GM18502 (cell line): ENCODE measurements around the gene STAC2.
"Not testable (repeated sequence)": the region's sequence is repeated elsewhere in the genome, so short reads cannot be mapped to it uniquely, and the experiment has no call there.

Experiments used
- ATAC-seq: cut with Tn5 transposase; IDR thresholded peaks from one replicate; pipeline ENCODE4 v1.9.1; 2021; ENCODE audit warnings: mild to moderate bottlenecking; ENCODE audit not compliant: unreplicated experiment, poor library complexity

The STAC2 gene

DNA sequence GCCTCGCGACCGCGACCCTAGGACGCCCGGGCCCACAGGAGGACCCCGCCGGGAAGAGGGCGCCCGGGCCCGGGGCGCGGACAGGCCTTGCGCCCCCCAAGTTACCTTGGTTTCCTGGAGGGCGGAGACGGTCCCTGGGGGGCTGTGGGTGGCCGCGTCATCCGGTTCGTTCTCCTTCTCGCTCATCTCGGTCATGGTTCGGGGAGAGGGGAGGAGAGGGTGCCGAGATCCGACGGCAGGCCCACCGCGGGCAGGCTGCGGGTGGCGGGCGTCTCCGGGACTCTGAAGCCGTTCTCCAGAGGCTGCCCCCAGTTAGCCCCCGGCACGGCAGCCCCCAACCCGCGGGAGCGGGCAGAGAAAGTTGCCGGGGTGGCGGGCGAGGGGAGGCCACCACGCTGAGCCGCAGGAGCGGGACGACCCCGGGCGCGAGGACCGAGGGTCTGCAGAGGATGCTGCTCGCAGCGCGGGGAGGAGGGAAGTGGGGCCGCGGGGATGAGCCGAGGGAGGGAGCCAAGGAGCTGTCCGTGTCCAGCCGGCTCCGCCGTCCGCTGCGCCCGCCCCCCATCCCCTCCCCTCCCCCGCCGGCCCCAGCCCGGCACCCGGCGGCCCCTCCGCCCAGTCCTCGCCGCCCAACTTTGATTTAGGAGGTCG lies at the start of gene STAC2:
Gene STAC2, minus strand, starts transcription at position 638 of the 651 bp plus-strand sequence. Its CDS starts 443 bp downstream, at position 195.
- ATAC-seq = no peak

DNA sequence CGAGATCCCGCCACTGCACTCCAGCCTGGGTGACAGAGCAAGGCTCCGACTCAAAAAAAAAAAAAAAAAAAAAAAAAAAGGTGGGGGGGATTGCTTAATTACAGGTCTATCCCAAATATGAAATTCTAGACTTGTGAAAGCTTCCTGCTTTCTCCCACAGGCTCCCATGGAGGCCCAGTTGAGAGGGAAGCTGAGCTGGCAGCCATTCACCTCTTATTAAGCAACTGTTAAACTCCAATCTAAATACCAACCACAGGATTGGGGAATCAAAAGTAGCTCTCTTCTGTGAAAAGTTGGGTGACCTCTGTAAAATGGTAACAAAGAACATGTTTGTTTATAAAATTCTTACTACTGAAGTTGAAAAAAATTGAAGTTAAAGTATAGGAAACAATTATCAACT lies 45.8 kb upstream of the STAC2 start:
- ATAC-seq = no peak

DNA sequence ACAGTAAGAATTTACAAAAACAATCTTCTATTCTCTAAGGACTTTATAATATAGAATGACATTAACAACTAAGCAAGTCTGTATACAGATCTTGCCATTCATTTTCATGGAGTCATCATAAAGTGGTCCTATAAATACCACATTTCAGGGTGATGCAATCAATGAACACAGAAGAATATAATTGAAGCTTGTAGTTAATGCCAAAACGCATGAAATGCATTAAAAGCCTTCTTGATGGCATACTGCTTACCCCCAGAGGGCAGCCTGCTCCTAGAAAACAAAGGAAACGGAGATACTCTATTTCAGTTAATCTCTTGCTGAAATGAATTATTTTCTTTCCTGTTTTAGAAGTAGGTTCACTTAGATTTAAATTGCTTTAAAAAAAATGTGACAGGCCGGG lies 45.2 kb upstream of the STAC2 start:
- ATAC-seq = no peak

GRCh38 chr17:39264119-39264518 lies 38.4 kb upstream of the STAC2 start:
- ATAC-seq = no peak

DNA sequence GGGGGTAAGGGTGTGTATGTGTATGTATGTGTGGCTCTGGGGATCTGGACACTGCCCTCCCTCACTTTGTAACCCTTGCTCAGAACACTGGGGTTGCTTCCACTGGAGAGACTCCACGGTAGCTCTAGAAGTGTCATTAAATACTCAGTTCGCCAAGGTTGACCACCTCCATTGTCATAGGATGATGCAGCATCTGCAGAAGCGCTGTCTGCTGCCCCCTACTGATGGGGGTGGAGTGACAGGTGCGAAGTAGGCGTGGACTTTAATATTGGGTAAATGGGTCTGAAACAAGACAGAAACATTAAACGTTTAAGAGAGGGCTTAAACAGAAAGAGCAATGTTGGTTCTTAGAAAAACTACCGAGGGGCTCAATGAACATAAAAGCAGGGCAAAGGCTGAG lies 35.5 kb upstream of the STAC2 start:
- no peak for ATAC-seq

- no peak for ATAC-seq
Observed at GRCh38 chr17:39252788-39253460, 27.2 kb upstream of the STAC2 start.

DNA sequence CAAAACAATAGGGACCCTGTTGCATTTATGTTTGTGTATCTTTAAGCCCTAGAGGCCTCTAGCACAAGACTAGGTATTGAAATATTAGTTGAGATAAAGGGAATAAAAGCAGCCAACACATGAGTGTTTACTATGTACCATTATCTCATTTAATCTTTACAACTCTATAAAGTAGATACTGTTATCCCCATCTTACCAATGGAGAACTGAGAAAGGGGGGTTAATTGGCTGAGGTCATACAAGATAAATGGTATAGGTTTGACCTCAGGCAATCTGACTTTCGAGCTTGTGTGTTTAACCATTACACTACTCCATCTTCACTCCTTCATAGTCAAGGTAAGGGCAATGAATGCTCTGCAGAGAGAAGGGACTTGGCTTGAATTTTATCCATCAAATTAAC lies 26.3 kb upstream of the STAC2 start:
- ATAC-seq = no peak

DNA sequence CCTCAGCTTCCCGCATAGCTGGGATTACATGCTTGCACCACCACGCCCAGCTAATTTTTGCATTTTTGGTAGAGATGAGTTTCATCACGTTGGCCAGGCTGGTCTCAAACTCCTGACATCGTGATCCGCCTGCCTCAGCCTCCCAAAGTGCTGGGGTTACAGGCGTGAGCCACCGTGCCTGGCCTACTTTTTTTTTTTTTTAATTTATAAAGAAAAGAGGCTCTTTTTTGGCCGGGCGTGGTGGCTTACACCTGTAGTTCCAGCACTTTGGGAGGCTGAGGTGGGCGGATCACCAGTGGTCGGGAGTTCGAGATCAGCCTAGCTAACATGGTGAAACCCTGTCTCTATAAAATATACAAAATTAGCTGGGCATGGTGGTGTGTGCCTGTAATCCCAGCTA lies 24.3 kb upstream of the STAC2 start:
- ATAC-seq = not testable (repeated sequence)

GRCh38 chr17:39246274-39246673 lies 20.5 kb upstream of the STAC2 start:
- no peak for ATAC-seq

DNA sequence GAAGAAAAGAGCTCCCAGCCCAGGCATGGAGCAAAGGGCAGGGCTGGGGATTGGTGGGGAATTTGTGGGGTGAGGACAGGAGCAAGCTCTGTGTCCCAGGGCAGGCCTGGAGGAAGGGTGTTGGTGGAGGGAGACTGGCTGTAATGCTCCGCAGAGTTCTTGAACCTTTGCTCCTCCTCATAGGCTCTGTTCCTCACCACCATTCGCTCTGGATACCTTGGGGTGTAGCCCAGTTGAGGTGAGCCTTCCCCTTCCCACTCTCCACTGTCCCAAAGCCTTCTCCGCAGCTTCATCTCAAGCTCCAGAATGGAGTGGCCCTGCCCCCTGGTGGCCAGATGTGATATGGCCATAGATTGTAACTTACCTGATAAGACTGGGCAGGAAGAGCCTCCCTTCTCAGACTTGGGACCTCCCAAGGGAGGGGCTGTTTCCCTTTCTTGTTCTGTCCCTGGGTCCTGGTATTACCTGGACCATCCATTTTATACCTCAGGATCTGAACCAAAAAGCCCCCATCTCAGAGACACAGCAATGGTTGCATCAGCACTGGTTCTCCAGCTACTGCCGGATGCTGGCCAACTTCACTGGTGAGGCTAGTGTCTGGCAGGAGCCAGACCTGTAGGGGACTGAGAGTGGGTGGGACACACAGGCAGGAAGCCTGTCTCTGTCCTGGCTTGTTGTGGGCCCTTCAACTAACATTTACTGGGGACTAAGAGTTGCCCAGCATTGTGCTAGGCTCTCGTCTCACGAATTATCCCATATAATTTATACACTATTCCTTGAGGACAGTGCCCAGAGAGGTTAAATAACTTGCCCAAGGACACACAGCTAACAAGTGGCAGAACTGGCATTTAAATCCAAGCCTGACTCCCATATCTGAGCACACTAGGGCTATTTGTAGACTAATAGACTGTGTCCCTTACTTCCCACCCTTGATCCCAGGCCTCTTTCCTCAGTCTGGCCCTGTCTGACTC lies 19.1 kb upstream of the STAC2 start:
- no peak for ATAC-seq

- no peak for ATAC-seq
Observed at GRCh38 chr17:39244016-39244599, 18.4 kb upstream of the STAC2 start.

- no peak for ATAC-seq
Observed at GRCh38 chr17:39243155-39243554, 17.4 kb upstream of the STAC2 start.

GRCh38 chr17:39240631-39241030 lies 14.9 kb upstream of the STAC2 start:
- ATAC-seq = no peak

DNA sequence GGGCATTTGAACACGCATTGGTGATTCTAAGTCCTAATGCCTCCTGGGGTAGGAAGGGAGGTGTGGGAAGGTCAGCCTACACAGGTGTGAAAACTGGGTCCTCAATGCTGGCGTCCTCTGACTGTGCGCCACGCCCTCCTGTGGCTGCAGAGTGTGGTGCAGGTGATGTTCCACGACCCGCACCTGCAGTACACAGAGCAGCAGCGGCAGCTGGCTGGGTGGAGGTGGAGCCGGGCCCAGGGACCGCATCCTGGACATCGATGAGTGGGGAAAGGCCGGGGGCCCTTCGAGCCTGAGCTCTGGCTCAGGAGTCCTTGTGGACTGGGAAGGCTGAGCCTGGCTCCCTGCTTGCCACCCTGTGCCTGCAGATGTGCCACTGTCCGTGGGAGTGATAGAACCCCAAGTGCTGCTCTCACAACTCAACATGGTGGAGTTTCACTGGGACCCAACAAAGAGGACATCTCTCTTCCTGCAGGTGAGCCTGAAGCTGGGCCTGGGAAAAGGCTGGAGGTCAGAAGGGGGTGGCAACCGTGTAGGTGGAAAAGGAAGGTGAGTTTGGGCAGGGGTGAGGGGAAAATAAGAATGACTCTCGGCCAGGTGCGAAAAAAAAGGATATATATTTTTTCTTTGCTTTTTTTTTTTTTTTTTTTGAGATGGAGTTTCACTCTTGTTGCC lies 14.0 kb upstream of the STAC2 start:
- no peak for ATAC-seq

DNA sequence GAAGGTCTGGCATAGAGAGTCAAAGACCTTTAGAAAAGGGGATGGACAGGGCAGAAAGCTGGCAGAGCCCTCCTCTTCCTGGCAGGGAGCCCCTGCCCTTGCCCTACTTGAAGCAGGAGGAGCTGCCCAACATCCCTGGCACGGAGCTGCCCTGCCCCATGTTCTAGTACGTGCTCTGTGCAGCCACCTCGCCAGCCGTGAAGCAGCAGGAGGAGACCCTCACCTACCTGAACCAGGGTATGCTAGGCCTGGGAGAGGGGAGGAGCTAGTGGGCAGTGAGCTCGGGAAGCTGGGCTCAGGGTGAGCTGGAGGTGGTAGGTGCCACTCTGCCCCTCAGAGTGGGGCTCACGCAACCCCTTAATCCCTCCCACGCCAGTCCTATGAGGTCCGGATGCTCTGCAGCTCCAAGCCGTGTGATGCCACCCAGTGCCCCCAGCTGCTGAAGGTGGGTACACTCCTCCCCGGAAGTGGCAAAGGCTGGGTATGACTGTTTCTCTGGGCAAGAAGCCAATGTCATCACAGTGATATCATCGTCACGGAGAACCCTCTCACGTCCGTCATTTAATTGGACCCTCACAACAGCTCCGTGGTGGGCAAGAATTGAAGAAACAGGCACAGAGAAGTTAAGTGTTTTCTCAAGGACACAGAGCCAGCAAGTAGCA lies 12.7 kb upstream of the STAC2 start:
- no peak for ATAC-seq

- ATAC-seq = no peak
Observed at GRCh38 chr17:39237586-39237985, 11.8 kb upstream of the STAC2 start.

DNA sequence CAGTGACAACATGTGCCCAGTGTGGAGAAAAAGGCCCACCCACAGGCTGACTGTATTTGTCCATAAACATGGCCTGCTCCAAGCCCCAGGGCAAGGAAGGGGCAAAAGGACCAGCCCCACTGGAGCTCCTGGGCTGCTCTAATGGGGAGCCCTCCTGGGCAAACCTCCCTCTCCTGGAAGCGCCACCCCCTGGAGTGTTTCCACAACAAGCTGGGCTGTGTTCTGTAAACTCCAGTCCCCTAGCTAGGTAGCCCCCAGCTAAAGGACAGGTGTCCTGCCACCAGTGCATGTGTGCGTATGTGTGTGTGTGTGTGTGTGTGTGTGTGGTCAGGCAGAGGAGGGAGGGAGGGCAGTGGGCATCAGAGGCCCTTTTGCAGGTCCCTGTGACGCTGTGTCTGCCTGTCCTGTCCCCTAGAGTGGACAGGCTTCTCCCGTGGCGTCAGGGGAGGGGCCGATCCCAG lies 11.3 kb upstream of the STAC2 start:
- ATAC-seq = no peak

- no peak for ATAC-seq
Observed at GRCh38 chr17:39236450-39236927, 10.7 kb upstream of the STAC2 start.
